Ectodermal cell (in vitro differentiated cells): Measurements from ENCODE around the gene C1QTNF4.

ENCODE experiments used
- H3K27ac ChIP-seq: 2 replicates; pipeline ENCODE4 v1.7.0; 2013; ENCODE audit warnings: mild to moderate bottlenecking, low read depth, low read length; ENCODE audit not compliant: insufficient read depth, poor library complexity, severe bottlenecking
- H3K27me3 ChIP-seq: 2 replicates; pipeline ENCODE4 v1.7.0; 2013; ENCODE audit warnings: mild to moderate bottlenecking, low read length; ENCODE audit not compliant: insufficient read depth, control insufficient read depth, poor library complexity, severe bottlenecking
- H3K36me3 ChIP-seq: one replicate; pipeline ENCODE4 v1.7.0; 2013; ENCODE audit warnings: low read length; ENCODE audit not compliant: control insufficient read depth, insufficient read depth
- H3K4me1 ChIP-seq: one replicate; pipeline ENCODE4 v1.7.0; 2013; ENCODE audit warnings: low read length; ENCODE audit not compliant: control insufficient read depth, insufficient read depth
- H3K4me3 ChIP-seq: 2 replicates; pipeline ENCODE4 v1.7.0; 2013; ENCODE audit warnings: low read depth, low read length, control low read depth; ENCODE audit not compliant: insufficient read depth
- H3K9me3 ChIP-seq: 2 replicates; pipeline ENCODE4 v1.7.0; 2013; ENCODE audit warnings: mild to moderate bottlenecking, low read length, moderate library complexity; ENCODE audit not compliant: control insufficient read depth
- WGBS, 2 experiments: methylation state at CpG; one replicate each; pipeline ENCODE4 v1.1.7; 2013; ENCODE audit warnings: missing lambda C conversion rate in 2 of 2; 5-methylcytosine and 5-hydroxymethylcytosine counted together

C1QTNF4 gene

GRCh38 chr11:47595029-47595428 is 818 bp upstream of the C1QTNF4 start:
- Histone ChIP-seq H3K9me3 (no peaks in the 10 kb centered on the region), H3K27me3 (peaks cover 39% of the 10 kb centered on the region), H3K4me1 (peaks cover 15% of the 10 kb centered on the region), H3K4me3 (no peak overlapping the region), H3K36me3 (no peaks in the 10 kb centered on the region), H3K27ac (no peak overlapping the region)
- 69 to 73% methylated on average over 7 of the region's 7 CpGs for WGBS, 2 experiments

- no peaks in the 10 kb centered on the region for H3K36me3 ChIP-seq
- H3K9me3 ChIP-seq: no peaks in the 10 kb centered on the region
- H3K27ac ChIP-seq: no peak overlapping the region
- H3K4me1 ChIP-seq: peaks cover 9% of the 10 kb centered on the region
- H3K27me3 ChIP-seq: peaks cover 39% of the 10 kb centered on the region
- H3K4me3 ChIP-seq: peak overlapping the region; percentile 63
- WGBS, 2 experiments: 4 to 5% methylated on average over 4 to 6 of the region's 6 CpGs
Observed at GRCh38 chr11:47593492-47593933, 698 bp downstream of the C1QTNF4 start.

GRCh38 chr11:47592970-47593369 is 1.2 kb downstream of the C1QTNF4 start:
- Histone ChIP-seq H3K27me3 (peaks cover 39% of the 10 kb centered on the region), H3K4me1 (peaks cover 9% of the 10 kb centered on the region), H3K36me3 (no peaks in the 10 kb centered on the region), H3K4me3 (peak overlapping the region; percentile 63), H3K9me3 (no peaks in the 10 kb centered on the region), H3K27ac (no peak overlapping the region)
- WGBS, 2 experiments: 68 to 95% methylated on average over 2 of the region's 2 CpGs

- H3K27me3 ChIP-seq: peaks cover 39% of the 10 kb centered on the region
- H3K4me3 ChIP-seq: no peak overlapping the region
- H3K36me3 ChIP-seq: no peaks in the 10 kb centered on the region
- no peak overlapping the region for H3K27ac ChIP-seq
- peaks cover 9% of the 10 kb centered on the region for H3K4me1 ChIP-seq
- no peaks in the 10 kb centered on the region for H3K9me3 ChIP-seq
- 78% methylated on average over 4 of the region's 4 CpGs for WGBS, 2 experiments
Observed at GRCh38 chr11:47592251-47592650, 2.0 kb downstream of the C1QTNF4 start.

GRCh38 chr11:47591764-47592163 is 2.4 kb downstream of the C1QTNF4 start:
- WGBS, 2 experiments: 49 to 56% methylated on average over 7 of the region's 7 CpGs

GRCh38 chr11:47589977-47590861 is 4.0 kb downstream of the C1QTNF4 start:
- Histone ChIP-seq H3K27me3 (peaks cover 34% of the 10 kb centered on the region), H3K9me3 (no peaks in the 10 kb centered on the region), H3K4me3 (no peak overlapping the region), H3K4me1 (peaks cover 9% of the 10 kb centered on the region), H3K27ac (no peak overlapping the region), H3K36me3 (no peaks in the 10 kb centered on the region)
- 96 to 97% methylated on average over 122 of the region's 122 CpGs for WGBS, 2 experiments

More at GRCh38 chr11:47591764-47592163, 2.4 kb downstream of the C1QTNF4 start:
- H3K9me3 ChIP-seq: no peaks in the 10 kb centered on the region
- H3K27me3 ChIP-seq: peaks cover 39% of the 10 kb centered on the region
- H3K36me3 ChIP-seq: no peaks in the 10 kb centered on the region
- H3K4me1 ChIP-seq: peaks cover 9% of the 10 kb centered on the region
- H3K4me3 ChIP-seq: no peak overlapping the region
- H3K27ac ChIP-seq: no peak overlapping the region

- H3K4me3 ChIP-seq: no peak overlapping the region
- WGBS, 2 experiments: 93 to 95% methylated on average over 51 of the region's 51 CpGs
Observed at GRCh38 chr11:47589584-47589976, 4.6 kb downstream of the C1QTNF4 start.

GRCh38 chr11:47589118-47589517 is 5.1 kb downstream of the C1QTNF4 start:
- Histone ChIP-seq H3K36me3 (peaks cover 8% of the 10 kb centered on the region), H3K9me3 (no peaks in the 10 kb centered on the region), H3K27ac (no peak overlapping the region), H3K4me3 (no peak overlapping the region), H3K4me1 (peaks cover 5% of the 10 kb centered on the region), H3K27me3 (peaks cover 23% of the 10 kb centered on the region)
- 82 to 87% methylated on average over 11 of the region's 11 CpGs for WGBS, 2 experiments

More at GRCh38 chr11:47589584-47589976, 4.6 kb downstream of the C1QTNF4 start:
- H3K4me1 ChIP-seq: peaks cover 5% of the 10 kb centered on the region
- no peaks in the 10 kb centered on the region for H3K9me3 ChIP-seq
- no peak overlapping the region for H3K27ac ChIP-seq
- H3K27me3 ChIP-seq: peaks cover 28% of the 10 kb centered on the region
- peaks cover 5% of the 10 kb centered on the region for H3K36me3 ChIP-seq

- no peak overlapping the region for H3K27ac ChIP-seq
- H3K27me3 ChIP-seq: peaks cover 10% of the 10 kb centered on the region
- H3K9me3 ChIP-seq: no peaks in the 10 kb centered on the region
- 88 to 89% methylated on average over 14 of the region's 14 CpGs for WGBS, 2 experiments
- H3K4me3 ChIP-seq: no peak overlapping the region
- peaks cover 20% of the 10 kb centered on the region for H3K36me3 ChIP-seq
- no peaks in the 10 kb centered on the region for H3K4me1 ChIP-seq
Observed at GRCh38 chr11:47587723-47588326, 6.4 kb downstream of the C1QTNF4 start.

- WGBS, 2 experiments: 85 to 88% methylated on average over 6 of the region's 6 CpGs
- H3K27me3 ChIP-seq: peaks cover 4% of the 10 kb centered on the region
- no peak overlapping the region for H3K4me3 ChIP-seq
- peaks cover 27% of the 10 kb centered on the region for H3K36me3 ChIP-seq
- no peaks in the 10 kb centered on the region for H3K9me3 ChIP-seq
- H3K27ac ChIP-seq: no peak overlapping the region
- H3K4me1 ChIP-seq: no peaks in the 10 kb centered on the region
Observed at GRCh38 chr11:47587039-47587716, 7.0 kb downstream of the C1QTNF4 start.
